A673 (cell line): ENCODE results near the gene GSTM3. TPM values are rescaled to one million over a fixed set of nuclear protein-coding genes. Genes with fewer than 3 reads are reported as not detected.

Source experiments
- BruUV-seq: library from RNA; stranded (reverse); fragments of 400-500 nt; replicated peaks from 2 replicates; lab custom pipeline; 2021; lab: Mats Ljungman, UMichigan
- CTCF ChIA-PET: fragments of 300-600 bp; sonication (Branson Sonifier 250); formaldehyde crosslinking; loops from one replicate; lab custom pipeline; 2022; ENCODE audit warnings: antibody characterized with exemption; lab: Charles Lee
- POLR2A ChIA-PET: fragments of 300-600 bp; sonication (Branson Sonifier 250); formaldehyde crosslinking; loops from one replicate; lab custom pipeline; 2022; ENCODE audit warnings: antibody characterized with exemption; ENCODE audit not compliant: low non-redundant PET; lab: Charles Lee
- DNase-seq: peaks from one replicate; pipeline ENCODE4 v3.0.0-alpha.2; 2015; ENCODE audit warnings: low spot score
- H3K27ac ChIP-seq: fragments of 200-600 bp; sonication (generic); 2 replicates; pipeline ENCODE4 v1.5.1; 2016; ENCODE audit warnings: mixed run types, low read depth, mild to moderate bottlenecking, mixed read lengths, antibody characterized with exemption, low read length; ENCODE audit not compliant: poor library complexity, severe bottlenecking
- H3K27me3 ChIP-seq: fragments of 200-600 bp; sonication (generic); replicated peaks from 2 replicates; pipeline ENCODE4 v1.6.1; 2017; ENCODE audit warnings: mixed run types, low read depth, mild to moderate bottlenecking, mixed read lengths, antibody characterized with exemption, low read length; ENCODE audit not compliant: insufficient read depth, poor library complexity
- H3K36me3 ChIP-seq: fragments of 200-600 bp; sonication (generic); 2 replicates; pipeline ENCODE4 v1.6.1; 2016; ENCODE audit warnings: mixed run types, mild to moderate bottlenecking, mixed read lengths, antibody characterized with exemption, low read length; ENCODE audit not compliant: insufficient read depth, poor library complexity, severe bottlenecking
- H3K4me1 ChIP-seq: fragments of 200-600 bp; sonication (generic); 2 replicates; pipeline ENCODE4 v1.6.1; 2017; ENCODE audit warnings: mixed run types, mild to moderate bottlenecking, mixed read lengths, antibody characterized with exemption, low read length; ENCODE audit not compliant: insufficient read depth, poor library complexity, severe bottlenecking
- H3K4me3 ChIP-seq: fragments of 200-600 bp; sonication (generic); 2 replicates; pipeline ENCODE4 v1.5.1; 2016; ENCODE audit warnings: low read depth, mixed run types, mild to moderate bottlenecking, mixed read lengths, low read length; ENCODE audit not compliant: poor library complexity, severe bottlenecking
- H3K9me3 ChIP-seq: fragments of 200-600 bp; sonication (generic); 2 replicates; pipeline ENCODE4 v1.6.1; 2016; ENCODE audit warnings: mixed run types, low read depth, mild to moderate bottlenecking, mixed read lengths, antibody characterized with exemption, low read length; ENCODE audit not compliant: poor library complexity, severe bottlenecking
- CTCF ChIP-seq: fragments of 300-800, 200-600 bp; sonication (generic); conservative IDR thresholded peaks from 2 replicates; pipeline ENCODE4 v1.5.1; 2017; ENCODE audit warnings: low read depth, mild to moderate bottlenecking, antibody characterized with exemption, low read length, moderate library complexity, mixed read lengths
- EZH2 ChIP-seq: fragments of 200-600 bp; sonication (generic); IDR thresholded peaks from 2 replicates; pipeline ENCODE4 v1.6.1; 2017; ENCODE audit warnings: borderline replicate concordance, low read depth, mild to moderate bottlenecking, mixed read lengths, antibody characterized with exemption, low read length; ENCODE audit not compliant: poor library complexity, severe bottlenecking
- intact Hi-C: fragments of 100-400 bp; cut with micrococcal nuclease; formaldehyde crosslinking; loops from one replicate; pipeline ENCODE4 v1.10.0; 2022; ENCODE audit not compliant: unreplicated experiment
- total RNA-seq: library from RNA; stranded (reverse); gene quantifications from 2 replicates; pipeline ENCODE4 v1.2.3, GENCODE V29; 2021

GSTM3 gene
- total RNA-seq, 1 experiment from 2014 or later, result 72.2 TPM

- Histone ChIP-seq H3K27me3 (no peaks in the 10 kb centered on the region), H3K9me3 (no peaks in the 10 kb centered on the region), H3K27ac (no peak overlapping the region), H3K4me3 (no peak overlapping the region), H3K4me1 (peaks cover 8% of the 10 kb centered on the region), H3K36me3 (no peaks in the 10 kb centered on the region)
- no peak for TF ChIP-seq EZH2
- TF ChIP-seq CTCF, result no peak
- BruUV-seq, result no TSS peak
- ChIA-PET POLR2A (no interaction called here), CTCF (interaction anchor here (0.6 kb wide), 1 partner anchor 26 kb away, joined by 5 read pairs; no protein-coding TSS in a partner anchor)
- DNase-seq, result no peak
- intact Hi-C loops, result no loop called here
Measured at GRCh38 chr1:109722908-109723691, 17.7 kb downstream of the GSTM3 start.

DNA sequence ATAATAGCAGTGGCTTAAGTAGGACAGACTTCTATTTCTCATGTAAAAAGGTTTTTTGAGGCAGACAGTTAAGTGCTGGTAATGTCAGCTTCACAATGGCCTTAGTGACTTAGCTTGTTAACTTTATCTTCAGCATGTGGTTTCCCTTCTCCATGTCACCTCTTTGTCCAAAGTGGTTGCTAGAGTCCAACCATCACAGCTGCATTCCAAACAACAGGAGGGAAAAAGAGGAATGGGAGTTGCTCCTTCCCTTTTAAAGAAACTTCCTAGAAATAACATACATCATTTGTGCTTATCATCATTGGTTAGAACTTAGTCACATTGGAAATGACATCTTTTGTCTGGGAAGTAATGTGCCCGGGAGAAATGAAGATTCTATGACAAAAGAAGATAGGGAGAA lies 18.9 kb downstream of the GSTM3 start:
- BruUV-seq, result no TSS peak
- POLR2A ChIA-PET, result no interaction called here

DNA sequence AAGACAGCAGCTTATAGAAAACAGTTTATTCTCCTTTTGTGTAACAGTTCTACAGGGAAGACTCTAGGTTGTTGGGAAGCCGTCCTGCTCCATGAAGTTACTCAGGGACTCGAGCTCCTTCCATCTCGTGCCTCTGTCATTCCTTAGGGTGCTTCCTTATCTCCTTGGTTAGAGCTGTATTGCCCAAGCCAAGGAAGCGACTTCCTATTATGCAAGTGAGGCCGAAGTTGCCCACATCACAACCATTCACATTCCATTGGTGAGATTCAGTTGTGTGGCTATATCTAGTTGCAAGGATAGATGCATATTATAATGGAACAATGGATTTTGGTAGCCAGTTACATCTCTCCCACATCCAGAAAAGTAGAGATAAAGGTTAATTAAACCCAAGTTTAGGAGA lies 19.8 kb downstream of the GSTM3 start:
- no peaks in the 10 kb centered on the region for H3K36me3 ChIP-seq
- no TSS peak for BruUV-seq
- H3K4me3 ChIP-seq, result no peak overlapping the region
- H3K9me3 ChIP-seq, result no peaks in the 10 kb centered on the region
- intact Hi-C loops, result no loop called here
- no peaks in the 10 kb centered on the region for H3K27me3 ChIP-seq
- peaks cover 8% of the 10 kb centered on the region for H3K4me1 ChIP-seq
- TF ChIP-seq EZH2 (no peak), CTCF (no peak)
- DNase-seq, result no peak
- ChIA-PET POLR2A (no interaction called here), CTCF (no interaction called here)
- H3K27ac ChIP-seq, result no peak overlapping the region

More for the DNA sequence above, 18.9 kb downstream of the GSTM3 start:
- H3K27me3 ChIP-seq, result no peaks in the 10 kb centered on the region
- CTCF ChIA-PET, result no interaction called here
- H3K4me1 ChIP-seq, result peaks cover 8% of the 10 kb centered on the region
- H3K36me3 ChIP-seq, result no peaks in the 10 kb centered on the region
- no peak for DNase-seq
- no peak overlapping the region for H3K27ac ChIP-seq
- TF ChIP-seq EZH2, result no peak
- no peak for TF ChIP-seq CTCF
- intact Hi-C loops, result no loop called here
- no peaks in the 10 kb centered on the region for H3K9me3 ChIP-seq
- H3K4me3 ChIP-seq, result no peak overlapping the region
